ENCODE data around the gene PTPRT.

The PTPRT gene

GRCh38 chr20:42641886-42642285, 547.8 kb downstream of the PTPRT start:
- FAIRE-seq: no peak
- DNase-seq (ENCODE audit: insufficient read length, low spot score): no peak
- no peak for TF ChIP-seq POLR2A (IDR thresholded peaks at IDR 0.05; ENCODE audit: low read depth, low read length)

- no peak for TF ChIP-seq POLR2A (IDR thresholded peaks at IDR 0.05; ENCODE audit: low read depth, low read length)
- FAIRE-seq: no peak
- no peak for DNase-seq (ENCODE audit: insufficient read length, low spot score)
These were observed 550.6 kb downstream of the PTPRT start for GRCh38 chr20:42639140-42639539.

- TF ChIP-seq POLR2A (IDR thresholded peaks at IDR 0.05; ENCODE audit: low read depth, low read length): no peak
- FAIRE-seq (no peak), DNase-seq (ENCODE audit: insufficient read length, low spot score) (no peak)
These were observed 553.9 kb downstream of the PTPRT start for GRCh38 chr20:42635699-42636411.

- FAIRE-seq (no peak), DNase-seq (ENCODE audit: insufficient read length, low spot score) (no peak)
- no peak for TF ChIP-seq POLR2A (IDR thresholded peaks at IDR 0.05; ENCODE audit: low read depth, low read length)
These were observed 555.5 kb downstream of the PTPRT start for GRCh38 chr20:42634156-42634555.

- FAIRE-seq (no peak), DNase-seq (ENCODE audit: insufficient read length, low spot score) (no peak)
- no peak for TF ChIP-seq POLR2A (IDR thresholded peaks at IDR 0.05; ENCODE audit: low read depth, low read length)
These were observed 561.0 kb downstream of the PTPRT start for GRCh38 chr20:42628683-42629082.

- no peak for DNase-seq (ENCODE audit: insufficient read length, low spot score)
- no peak for TF ChIP-seq POLR2A (IDR thresholded peaks at IDR 0.05; ENCODE audit: low read depth, low read length)
- FAIRE-seq: no peak
These were observed 576.6 kb downstream of the PTPRT start for GRCh38 chr20:42613076-42613475.

GRCh38 chr20:42611889-42612837, 577.5 kb downstream of the PTPRT start:
- DNase-seq (ENCODE audit: insufficient read length, low spot score) (no peak), FAIRE-seq (no peak)
- no peak for TF ChIP-seq POLR2A (IDR thresholded peaks at IDR 0.05; ENCODE audit: low read depth, low read length)

- no peak for TF ChIP-seq POLR2A (IDR thresholded peaks at IDR 0.05; ENCODE audit: low read depth, low read length)
- no peak for FAIRE-seq
- DNase-seq (ENCODE audit: insufficient read length, low spot score): no peak
These were observed 578.3 kb downstream of the PTPRT start for GRCh38 chr20:42611423-42611822.

- no peak for FAIRE-seq
- DNase-seq (ENCODE audit: insufficient read length, low spot score): no peak
- TF ChIP-seq POLR2A (IDR thresholded peaks at IDR 0.05; ENCODE audit: low read depth, low read length): no peak
These were observed 579.6 kb downstream of the PTPRT start for GRCh38 chr20:42610070-42610469.

- FAIRE-seq: no peak
- no peak for TF ChIP-seq POLR2A (IDR thresholded peaks at IDR 0.05; ENCODE audit: low read depth, low read length)
- DNase-seq (ENCODE audit: insufficient read length, low spot score): no peak
These were observed 580.1 kb downstream of the PTPRT start for GRCh38 chr20:42609618-42610017.

- FAIRE-seq (no peak), DNase-seq (ENCODE audit: insufficient read length, low spot score) (no peak)
- no peak for TF ChIP-seq POLR2A (IDR thresholded peaks at IDR 0.05; ENCODE audit: low read depth, low read length)
These were observed 584.4 kb downstream of the PTPRT start for GRCh38 chr20:42604998-42605956.

- DNase-seq (ENCODE audit: insufficient read length, low spot score) (no peak), FAIRE-seq (no peak)
These were observed 586.1 kb downstream of the PTPRT start for GRCh38 chr20:42603655-42604054.

GRCh38 chr20:42598581-42598980, 591.1 kb downstream of the PTPRT start:
- TF ChIP-seq POLR2A (IDR thresholded peaks at IDR 0.05; ENCODE audit: low read depth, low read length): no peak
- FAIRE-seq: no peak
- no peak for DNase-seq (ENCODE audit: insufficient read length, low spot score)

More at GRCh38 chr20:42603655-42604054, 586.1 kb downstream of the PTPRT start:
- no peak for TF ChIP-seq POLR2A (IDR thresholded peaks at IDR 0.05; ENCODE audit: low read depth, low read length)
